Measurements from ENCODE around the gene CTCFL.
"Not testable (repeated sequence)": the region's sequence is repeated elsewhere in the genome, so short reads cannot be mapped to it uniquely, and the experiment has no call there.

The CTCFL gene

GRCh38 chr20:57474205-57474604 is 50.7 kb downstream of the CTCFL start:
- Histone ChIP-seq H3K27me3 (ENCODE audit: insufficient read depth, poor library complexity, severe bottlenecking) (no peaks in the 10 kb centered on the region), H3K27ac (replicated peaks) (peak overlapping the region; percentile 74), H3K4me3 (replicated peaks; ENCODE audit: insufficient read depth, low read length) (no peak overlapping the region)
- DNase-seq (ENCODE audit: low read depth in 1 of 2, low spot score in 1 of 2), result no peak
- TF ChIP-seq SPI1 (IDR thresholded peaks at IDR 0.05; ENCODE audit: borderline replicate concordance, low read depth) (peak; percentile 24; the same call in 1 of the 2 replicates), POLR2AphosphoS5 (IDR thresholded peaks at IDR 0.05; ENCODE audit: low read depth) (no peak)

- Histone ChIP-seq H3K4me3 (replicated peaks; ENCODE audit: insufficient read depth, low read length) (no peak overlapping the region), H3K27me3 (ENCODE audit: insufficient read depth, poor library complexity, severe bottlenecking) (no peaks in the 10 kb centered on the region), H3K27ac (replicated peaks) (peak overlapping the region; percentile 74)
- TF ChIP-seq GABPA (IDR thresholded peaks at IDR 0.05; ENCODE audit: low read depth) (peak; percentile 21; the same call in 1 of the 2 replicates), SPI1 (IDR thresholded peaks at IDR 0.05; ENCODE audit: borderline replicate concordance, low read depth) (peak; percentile 76; the same call in 1 of the 2 replicates), POLR2AphosphoS5 (IDR thresholded peaks at IDR 0.05; ENCODE audit: low read depth) (peak; percentile 80), CTCF (IDR thresholded peaks at IDR 0.05; ENCODE audit: insufficient read depth, low read length) (no peak)
- DNase-seq (ENCODE audit: low read depth in 1 of 2, low spot score in 1 of 2), result peak; percentile 90 to 91
Measured at GRCh38 chr20:57473246-57474048, 51.5 kb downstream of the CTCFL start.

- peak overlapping the region; percentile 74 for H3K27ac ChIP-seq (replicated peaks)
- H3K4me3 ChIP-seq (replicated peaks; ENCODE audit: insufficient read depth, low read length); DNase-seq (ENCODE audit: low read depth in 1 of 2, low spot score in 1 of 2); H3K27me3 ChIP-seq (ENCODE audit: insufficient read depth, poor library complexity, severe bottlenecking): not testable (repeated sequence)
Measured at GRCh38 chr20:57472474-57472873, 52.5 kb downstream of the CTCFL start.

- H3K27me3 ChIP-seq (ENCODE audit: insufficient read depth, poor library complexity, severe bottlenecking), result no peaks in the 10 kb centered on the region
- DNase-seq (ENCODE audit: low read depth in 1 of 2, low spot score in 1 of 2), result no peak
- TF ChIP-seq POLR2AphosphoS5 (IDR thresholded peaks at IDR 0.05; ENCODE audit: low read depth) (no peak), REST (IDR thresholded peaks at IDR 0.05; ENCODE audit: insufficient replicate concordance, low read depth) (no peak)
- peak overlapping the region; percentile 74 for H3K27ac ChIP-seq (replicated peaks)
- no peak overlapping the region for H3K4me3 ChIP-seq (replicated peaks; ENCODE audit: insufficient read depth, low read length)
Measured at GRCh38 chr20:57471496-57472372, 53.2 kb downstream of the CTCFL start.

- TF ChIP-seq SPI1 (IDR thresholded peaks at IDR 0.05; ENCODE audit: borderline replicate concordance, low read depth), result no peak
- no peak for TF ChIP-seq CTCF (IDR thresholded peaks at IDR 0.05; ENCODE audit: insufficient read depth, low read length)
- TF ChIP-seq REST (IDR thresholded peaks at IDR 0.05; ENCODE audit: insufficient replicate concordance, low read depth), result no peak
- TF ChIP-seq GABPA (IDR thresholded peaks at IDR 0.05; ENCODE audit: low read depth), result no peak
- no peak for TF ChIP-seq POLR2AphosphoS5 (IDR thresholded peaks at IDR 0.05; ENCODE audit: low read depth)
- Histone ChIP-seq H3K27me3 (ENCODE audit: insufficient read depth, poor library complexity, severe bottlenecking) (no peaks in the 10 kb centered on the region), H3K27ac (replicated peaks) (no peak overlapping the region), H3K4me3 (replicated peaks; ENCODE audit: insufficient read depth, low read length) (no peak overlapping the region)
- DNase-seq (ENCODE audit: low read depth in 1 of 2, low spot score in 1 of 2), result no peak
Measured at GRCh38 chr20:57470666-57471495, 54.1 kb downstream of the CTCFL start.

Data from HL-60 (cell line).